Peyer's patch (tissue), 4 donors: ENCODE measurements around the gene NTNG1.

Experiments
- POLR2A ChIP-seq, 2 donors: fragments of 450-650 bp; IDR thresholded peaks; one replicate each; pipeline ENCODE4 v1.5.1; 2017; ENCODE audit warnings: antibody characterized with exemption in 2 of 2, mild to moderate bottlenecking in 2 of 2, moderate library complexity in 2 of 2
- TF ChIP-seq, protein P1 (sequence below), 6 experiments: fragments of 450-650 bp in 4 of 6; fragments of 200-600 bp in 2 of 6; sonication (generic) in 1 of 6; IDR thresholded peaks; one replicate each; pipeline ENCODE4 v1.5.1; 2017 to 2019; ENCODE audit warnings: antibody characterized with exemption in 6 of 6, mild to moderate bottlenecking in 3 of 6, moderate library complexity in 1 of 6

DNA sequence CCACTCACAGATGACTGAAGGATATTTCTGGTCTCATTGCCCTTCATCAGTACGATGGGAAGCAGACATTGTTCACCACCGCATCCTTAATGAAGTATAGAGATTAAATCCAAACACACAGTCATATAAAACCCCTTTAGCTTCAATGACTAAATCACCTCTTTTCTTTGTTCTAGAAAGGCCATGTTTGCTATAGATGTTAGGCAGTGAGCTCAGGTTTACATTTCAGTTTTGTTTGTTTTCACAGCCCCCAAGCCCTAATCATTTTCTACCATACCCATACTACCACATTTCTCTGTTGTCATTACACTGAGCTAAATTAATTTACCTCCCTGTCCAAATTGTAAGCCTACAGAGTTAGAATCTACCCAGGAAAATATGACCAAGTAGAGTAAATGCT lies 385.1 kb downstream of the NTNG1 start:
- TF ChIP-seq, protein P1, sequence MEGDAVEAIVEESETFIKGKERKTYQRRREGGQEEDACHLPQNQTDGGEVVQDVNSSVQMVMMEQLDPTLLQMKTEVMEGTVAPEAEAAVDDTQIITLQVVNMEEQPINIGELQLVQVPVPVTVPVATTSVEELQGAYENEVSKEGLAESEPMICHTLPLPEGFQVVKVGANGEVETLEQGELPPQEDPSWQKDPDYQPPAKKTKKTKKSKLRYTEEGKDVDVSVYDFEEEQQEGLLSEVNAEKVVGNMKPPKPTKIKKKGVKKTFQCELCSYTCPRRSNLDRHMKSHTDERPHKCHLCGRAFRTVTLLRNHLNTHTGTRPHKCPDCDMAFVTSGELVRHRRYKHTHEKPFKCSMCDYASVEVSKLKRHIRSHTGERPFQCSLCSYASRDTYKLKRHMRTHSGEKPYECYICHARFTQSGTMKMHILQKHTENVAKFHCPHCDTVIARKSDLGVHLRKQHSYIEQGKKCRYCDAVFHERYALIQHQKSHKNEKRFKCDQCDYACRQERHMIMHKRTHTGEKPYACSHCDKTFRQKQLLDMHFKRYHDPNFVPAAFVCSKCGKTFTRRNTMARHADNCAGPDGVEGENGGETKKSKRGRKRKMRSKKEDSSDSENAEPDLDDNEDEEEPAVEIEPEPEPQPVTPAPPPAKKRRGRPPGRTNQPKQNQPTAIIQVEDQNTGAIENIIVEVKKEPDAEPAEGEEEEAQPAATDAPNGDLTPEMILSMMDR (IDR thresholded peaks at IDR 0.05) = no peak
- TF ChIP-seq POLR2A (IDR thresholded peaks at IDR 0.05) = no peak
